Activated B cell treated with CpG ODN at 0.5 μM for 24 hours (primary cell): ENCODE data around the gene MT1HL1. TPM values are rescaled to one million over a fixed set of nuclear protein-coding genes. Genes with fewer than 3 reads are reported as not detected.

Experiments
- ATAC-seq: fragments of 200-7000 bp; cut with Tn5 transposase; one replicate; pipeline ENCODE4 v1.10.0; 2021; ENCODE audit warnings: low read depth, mild to moderate bottlenecking, moderate library complexity
- CTCF ChIA-PET: fragments of 350-600 bp; sonication (Branson Sonifier 250); formaldehyde crosslinking; loops from one replicate; lab custom pipeline; 2021; ENCODE audit warnings: antibody characterized with exemption; lab: Charles Lee
- POLR2A ChIA-PET: fragments of 350-600 bp; sonication (Branson Sonifier 250); formaldehyde crosslinking; loops from one replicate; lab custom pipeline; 2021; ENCODE audit warnings: antibody characterized with exemption; lab: Charles Lee
- DNase-seq: peaks from one replicate; pipeline ENCODE4 v3.0.0; 2022
- H3K27ac Mint-ChIP-seq: one replicate; pipeline ENCODE4 v1.8.0; 2020; ENCODE audit warnings: mixed read lengths
- H3K27me3 Mint-ChIP-seq: one replicate; pipeline ENCODE4 v1.8.0; 2021; ENCODE audit warnings: mixed read lengths
- H3K36me3 Mint-ChIP-seq: one replicate; pipeline ENCODE4 v1.8.0; 2021; ENCODE audit warnings: low read depth, mixed read lengths
- H3K4me1 Mint-ChIP-seq: one replicate; pipeline ENCODE4 v1.8.0; 2021; ENCODE audit warnings: mixed read lengths
- H3K4me3 Mint-ChIP-seq: one replicate; pipeline ENCODE4 v1.8.0; 2020; ENCODE audit warnings: mild to moderate bottlenecking, mixed read lengths
- H3K9me3 Mint-ChIP-seq: one replicate; pipeline ENCODE4 v1.8.0; 2020; ENCODE audit warnings: mixed read lengths
- intact Hi-C: fragments of 100-400 bp; cut with micrococcal nuclease; formaldehyde crosslinking; loops from one replicate; pipeline ENCODE4 v1.15.1; 2024
- total RNA-seq: library from RNA; stranded (reverse); gene quantifications from 2 replicates; pipeline ENCODE4 v1.2.3, GENCODE V29; 2022
- TF ChIP-seq, protein P1 (sequence below): fragments of 200-600 bp; IDR thresholded peaks from one replicate; pipeline ENCODE4 v1.8.0; 2022; ENCODE audit warnings: antibody characterized with exemption, mild to moderate bottlenecking

Gene MT1HL1
- total RNA-seq, 1 donor from 2014 or later = not detected

DNA sequence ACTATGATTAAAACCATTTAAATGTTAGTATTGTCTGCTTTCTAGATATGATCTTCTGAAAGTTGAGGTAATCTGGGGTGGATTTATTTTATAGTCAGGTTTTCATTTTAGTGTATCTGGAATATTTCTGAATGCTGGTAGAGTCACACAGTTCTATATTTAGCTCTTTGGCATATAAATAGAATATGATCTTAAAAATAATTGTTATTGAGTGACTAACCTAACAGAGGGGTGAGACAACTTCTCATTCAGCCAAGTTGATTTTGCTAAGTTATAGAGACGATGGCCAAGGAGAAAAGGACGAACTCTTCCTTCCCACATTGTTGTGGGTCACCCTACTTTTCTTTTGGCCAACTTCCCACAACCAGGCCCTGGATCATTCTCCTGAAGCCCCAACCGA is 7.2 kb upstream of the MT1HL1 start:
- H3K27ac Mint-ChIP-seq = no peak overlapping the region
- H3K27me3 Mint-ChIP-seq = no peaks in the 10 kb centered on the region
- intact Hi-C loops = no loop called here
- no peaks in the 10 kb centered on the region for H3K9me3 Mint-ChIP-seq
- no peaks in the 10 kb centered on the region for H3K4me1 Mint-ChIP-seq
- ChIA-PET POLR2A (no interaction called here), CTCF (no interaction called here)
- TF ChIP-seq, protein P1, sequence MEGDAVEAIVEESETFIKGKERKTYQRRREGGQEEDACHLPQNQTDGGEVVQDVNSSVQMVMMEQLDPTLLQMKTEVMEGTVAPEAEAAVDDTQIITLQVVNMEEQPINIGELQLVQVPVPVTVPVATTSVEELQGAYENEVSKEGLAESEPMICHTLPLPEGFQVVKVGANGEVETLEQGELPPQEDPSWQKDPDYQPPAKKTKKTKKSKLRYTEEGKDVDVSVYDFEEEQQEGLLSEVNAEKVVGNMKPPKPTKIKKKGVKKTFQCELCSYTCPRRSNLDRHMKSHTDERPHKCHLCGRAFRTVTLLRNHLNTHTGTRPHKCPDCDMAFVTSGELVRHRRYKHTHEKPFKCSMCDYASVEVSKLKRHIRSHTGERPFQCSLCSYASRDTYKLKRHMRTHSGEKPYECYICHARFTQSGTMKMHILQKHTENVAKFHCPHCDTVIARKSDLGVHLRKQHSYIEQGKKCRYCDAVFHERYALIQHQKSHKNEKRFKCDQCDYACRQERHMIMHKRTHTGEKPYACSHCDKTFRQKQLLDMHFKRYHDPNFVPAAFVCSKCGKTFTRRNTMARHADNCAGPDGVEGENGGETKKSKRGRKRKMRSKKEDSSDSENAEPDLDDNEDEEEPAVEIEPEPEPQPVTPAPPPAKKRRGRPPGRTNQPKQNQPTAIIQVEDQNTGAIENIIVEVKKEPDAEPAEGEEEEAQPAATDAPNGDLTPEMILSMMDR = no peak
- no peaks in the 10 kb centered on the region for H3K36me3 Mint-ChIP-seq
- ATAC-seq = no peak
- DNase-seq = no peak
- no peak overlapping the region for H3K4me3 Mint-ChIP-seq

DNA sequence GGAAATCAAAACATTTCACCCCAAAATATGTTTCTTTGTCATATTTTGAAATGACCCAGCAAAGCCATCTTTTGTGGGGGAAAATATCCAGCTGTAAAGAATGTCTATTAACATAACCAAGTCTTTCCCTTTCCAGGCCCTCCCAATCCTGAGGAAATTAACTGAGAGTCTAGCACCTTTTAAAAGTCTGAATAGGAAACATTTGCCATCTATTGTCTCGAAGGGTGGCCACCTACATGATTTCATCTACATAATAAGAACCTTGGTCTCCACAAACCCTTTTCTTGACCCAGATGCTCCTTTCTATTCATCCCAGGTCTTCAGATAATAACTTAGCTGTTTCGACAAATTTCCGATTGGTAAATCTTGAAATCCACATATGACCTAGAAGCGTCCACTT is 5.4 kb upstream of the MT1HL1 start:
- TF ChIP-seq, protein P1 = no peak
- DNase-seq = no peak
- H3K4me3 Mint-ChIP-seq = no peak overlapping the region
- no peaks in the 10 kb centered on the region for H3K4me1 Mint-ChIP-seq
- no peak for ATAC-seq
- H3K27me3 Mint-ChIP-seq = peaks cover 1% of the 10 kb centered on the region
- POLR2A ChIA-PET = no interaction called here
- no peaks in the 10 kb centered on the region for H3K36me3 Mint-ChIP-seq
- H3K27ac Mint-ChIP-seq = no peak overlapping the region
- CTCF ChIA-PET = no interaction called here
- intact Hi-C loops = no loop called here
- H3K9me3 Mint-ChIP-seq = no peaks in the 10 kb centered on the region

DNA sequence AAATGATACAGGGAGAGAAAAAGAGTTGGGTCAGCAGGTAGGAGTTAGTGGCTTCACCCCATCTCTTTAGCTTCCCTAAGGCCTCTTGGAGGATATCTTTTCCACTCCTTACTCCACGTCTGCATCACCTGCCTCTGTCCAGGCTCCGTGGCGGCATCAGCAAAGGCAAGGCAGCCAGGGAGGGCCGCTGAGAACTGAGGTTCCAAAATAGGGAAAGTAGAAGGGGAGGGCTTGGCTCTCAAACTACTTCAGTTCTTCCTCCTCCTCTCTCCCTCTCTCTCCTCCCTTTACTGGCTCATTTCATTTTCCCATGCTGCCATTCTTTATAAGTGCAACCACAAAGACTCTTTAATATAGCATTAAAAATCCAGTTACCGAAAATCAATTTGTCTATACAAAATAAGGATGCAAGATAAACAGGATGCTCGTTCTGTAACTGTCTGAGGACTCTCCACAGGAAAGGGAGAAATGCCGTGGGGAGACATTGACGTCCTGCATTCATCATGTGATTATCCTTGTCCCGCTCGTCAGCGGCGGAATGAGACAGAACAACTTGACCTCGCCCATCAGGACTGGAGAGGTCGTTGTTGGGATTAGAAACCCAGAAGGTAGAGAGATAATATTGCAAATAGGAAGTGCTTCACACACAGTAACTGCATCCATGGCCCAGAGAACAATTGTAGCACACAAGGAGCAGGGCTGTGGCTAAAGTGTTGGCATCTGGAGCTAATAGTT is 3.1 kb upstream of the MT1HL1 start:
- Mint-ChIP-seq H3K4me3 (no peak overlapping the region), H3K4me1 (no peaks in the 10 kb centered on the region), H3K27me3 (peaks cover 1% of the 10 kb centered on the region), H3K9me3 (no peaks in the 10 kb centered on the region), H3K27ac (no peak overlapping the region), H3K36me3 (no peaks in the 10 kb centered on the region)
- intact Hi-C loops = no loop called here
- DNase-seq = no peak
- ATAC-seq = no peak
- TF ChIP-seq, protein P1 = no peak
- ChIA-PET POLR2A (no interaction called here), CTCF (no interaction called here)

DNA sequence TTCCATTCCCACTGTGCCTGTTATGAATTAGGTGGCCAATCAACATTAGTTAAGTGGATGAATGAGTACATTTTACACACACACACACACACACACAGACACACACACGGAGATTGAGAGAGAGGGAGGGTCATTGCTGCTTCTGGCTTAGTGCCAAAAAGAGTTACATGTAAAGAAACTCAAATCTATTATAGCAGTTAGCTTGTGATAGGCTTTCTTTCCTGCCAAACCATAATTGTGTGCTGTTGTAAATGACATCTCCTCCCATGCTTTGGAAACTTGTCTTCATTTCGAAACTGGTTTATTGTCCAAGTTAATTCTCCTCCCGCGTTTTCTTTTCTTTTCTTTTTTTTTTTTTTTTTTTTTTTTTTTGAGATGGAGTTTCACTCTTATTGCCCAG is 1.4 kb upstream of the MT1HL1 start:
- ChIA-PET POLR2A (no interaction called here), CTCF (no interaction called here)
- Mint-ChIP-seq H3K27me3 (peaks cover 1% of the 10 kb centered on the region), H3K4me1 (no peaks in the 10 kb centered on the region), H3K9me3 (no peaks in the 10 kb centered on the region), H3K4me3 (no peak overlapping the region), H3K36me3 (no peaks in the 10 kb centered on the region), H3K27ac (no peak overlapping the region)
- ATAC-seq (no peak), DNase-seq (no peak)
- TF ChIP-seq, protein P1 = no peak
- intact Hi-C loops = no loop called here

DNA sequence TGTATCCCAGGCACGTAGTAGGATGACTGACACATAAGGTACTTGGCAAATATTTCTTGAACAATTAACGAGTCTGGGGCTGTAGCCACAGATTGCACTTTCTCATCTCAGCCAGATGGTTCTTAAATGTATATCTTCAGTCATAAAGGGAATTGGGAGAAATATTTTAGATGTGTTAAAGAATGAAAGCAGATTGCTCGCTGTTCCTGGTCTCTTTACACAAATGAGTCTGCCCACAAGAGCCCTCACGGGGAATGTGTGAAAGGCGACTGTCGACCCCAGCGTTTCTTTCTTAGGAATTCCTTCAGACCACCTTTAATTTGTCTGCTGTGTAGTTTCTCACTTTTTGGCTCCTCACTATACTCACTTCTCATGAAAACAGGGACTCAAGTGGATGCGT is 725 bp downstream of the MT1HL1 start:
- Mint-ChIP-seq H3K4me1 (no peaks in the 10 kb centered on the region), H3K27me3 (peaks cover 3% of the 10 kb centered on the region)

More for the DNA sequence above, 725 bp downstream of the MT1HL1 start:
- intact Hi-C loops = no loop called here
- ChIA-PET CTCF (no interaction called here), POLR2A (no interaction called here)
- no peak overlapping the region for H3K4me3 Mint-ChIP-seq
- TF ChIP-seq, protein P1 = no peak
- ATAC-seq (no peak), DNase-seq (no peak)
- H3K9me3 Mint-ChIP-seq = no peaks in the 10 kb centered on the region
- no peaks in the 10 kb centered on the region for H3K36me3 Mint-ChIP-seq
- no peak overlapping the region for H3K27ac Mint-ChIP-seq
